SK-N-SH (cell line): ENCODE results near the gene C1orf159. TPM values are rescaled to one million over a fixed set of nuclear protein-coding genes. Genes with fewer than 3 reads are reported as not detected.

Experiments
- CTCF ChIA-PET: fragments of 300-600, 350-600 bp; formaldehyde crosslinking; extraction: SDS; loops from one replicate; lab custom pipeline; 2021; lab: Yijun Ruan, JAX
- POLR2A ChIA-PET: fragments of 350-600 bp; sonication (Branson Sonifier 250); formaldehyde crosslinking; extraction: SDS; loops from one replicate; lab custom pipeline; 2020; ENCODE audit warnings: antibody characterized with exemption, inconsistent platforms; lab: Yijun Ruan, JAX
- DNase-seq: peaks from one replicate; pipeline ENCODE4 v3.0.0; 2012
- H2AFZ ChIP-seq: fragments of 200-600 bp; sonication (generic); 2 replicates; pipeline ENCODE4 v1.8.1; 2016; ENCODE audit warnings: antibody characterized with exemption, mild to moderate bottlenecking, low read depth
- H3F3A ChIP-seq: fragments of 200-600 bp; sonication (generic); replicated peaks from 2 replicates; pipeline ENCODE3; 2016; ENCODE audit warnings: antibody characterized with exemption, mild to moderate bottlenecking; ENCODE audit not compliant: insufficient read depth
- H3K27ac ChIP-seq, 2 experiments: fragments of 200-500 bp in 1 of 2; fragments of 200-600 bp in 1 of 2; sonication (Bioruptor generic) in 1 of 2; sonication (generic), shearing (Covaris generic) in 1 of 2; 2 replicates each; pipeline versions ENCODE4 v1.5.1 to v1.6.1; 2014 to 2016; ENCODE audit warnings: low read depth in 2 of 2, inconsistent platforms in 1 of 2, low read length in 1 of 2, mild to moderate bottlenecking in 1 of 2, mixed read lengths in 1 of 2
- H3K27me3 ChIP-seq: fragments of 200-600 bp; sonication (generic), shearing (Covaris generic); 2 replicates; pipeline ENCODE4 v1.6.1; 2016; ENCODE audit warnings: mixed run types; ENCODE audit not compliant: insufficient read depth
- H3K36me3 ChIP-seq, 2 experiments: fragments of 200-500 bp in 1 of 2; fragments of 200-600 bp in 1 of 2; sonication (Bioruptor generic) in 1 of 2; sonication (generic) in 1 of 2; replicated peaks in 1 of 2; 2 replicates each; pipeline versions ENCODE3 to v1.5.1; 2014 to 2016; ENCODE audit warnings: low read length in 1 of 2, mild to moderate bottlenecking in 1 of 2; ENCODE audit not compliant: insufficient read depth in 2 of 2, control insufficient read depth in 1 of 2
- H3K4me1 ChIP-seq, 2 experiments: fragments of 200-500 bp in 1 of 2; fragments of 200-600 bp in 1 of 2; sonication (Bioruptor generic) in 1 of 2; sonication (generic), shearing (Covaris generic) in 1 of 2; 2 replicates each; pipeline versions ENCODE4 v1.5.1 to v1.6.1; 2014 to 2016; ENCODE audit warnings: low read depth in 1 of 2, low read length in 1 of 2, mixed run types in 1 of 2; ENCODE audit not compliant: insufficient read depth in 2 of 2, control insufficient read depth in 1 of 2
- H3K4me2 ChIP-seq: fragments of 200-600 bp; sonication (generic), shearing (Covaris generic); 2 replicates; pipeline ENCODE4 v1.6.1; 2017; ENCODE audit warnings: mixed run types
- H3K4me3 ChIP-seq, 2 experiments: fragments of 200-500 bp in 1 of 2; fragments of 200-600 bp in 1 of 2; sonication (Bioruptor generic) in 1 of 2; sonication (generic), shearing (Covaris generic) in 1 of 2; 2 replicates each; pipeline versions ENCODE4 v1.5.1 to v1.8.1; 2014 to 2016; ENCODE audit warnings: low read depth in 2 of 2, inconsistent platforms in 1 of 2, low read length in 1 of 2, mild to moderate bottlenecking in 1 of 2, mixed read lengths in 1 of 2, moderate library complexity in 1 of 2
- H3K79me2 ChIP-seq: fragments of 200-600 bp; sonication (generic); 2 replicates; pipeline ENCODE4 v1.8.1; 2017; ENCODE audit warnings: mild to moderate bottlenecking; ENCODE audit not compliant: insufficient read depth
- H3K9ac ChIP-seq: fragments of 200-600 bp; sonication (generic); 2 replicates; pipeline ENCODE4 v1.6.1; 2017; ENCODE audit warnings: mixed run types
- H3K9me2 ChIP-seq: fragments of 200-600 bp; sonication (generic); 2 replicates; pipeline ENCODE4 v1.6.1; 2017; ENCODE audit warnings: mixed run types
- H3K9me3 ChIP-seq: fragments of 200-600 bp; sonication (generic); 2 replicates; pipeline ENCODE4 v1.6.1; 2017; ENCODE audit warnings: mixed run types, mild to moderate bottlenecking, moderate library complexity
- H4K20me1 ChIP-seq: fragments of 200-600 bp; sonication (generic); 2 replicates; pipeline ENCODE4 v1.6.1; 2017; ENCODE audit warnings: mild to moderate bottlenecking, mixed run types; ENCODE audit not compliant: insufficient read depth
- CHD2 ChIP-seq: fragments of 150-350 bp; IDR thresholded peaks from 2 replicates; pipeline ENCODE4 v1.6.1; 2018; ENCODE audit warnings: low read length; ENCODE audit not compliant: partially characterized antibody
- ELF1 ChIP-seq: IDR thresholded peaks from 2 replicates; pipeline ENCODE4 v1.4.0; 2012
- FOXM1 ChIP-seq: IDR thresholded peaks from 2 replicates; pipeline ENCODE4 v1.4.0; 2012; ENCODE audit warnings: low read depth, mild to moderate bottlenecking
- GABPA ChIP-seq: IDR thresholded peaks from 2 replicates; pipeline ENCODE4 v1.4.0; 2012; ENCODE audit warnings: low read depth, mild to moderate bottlenecking
- MEF2A ChIP-seq: IDR thresholded peaks from 2 replicates; pipeline ENCODE4 v1.4.0; 2012; ENCODE audit warnings: low read depth, borderline replicate concordance
- TCF12 ChIP-seq: IDR thresholded peaks from 2 replicates; pipeline ENCODE4 v1.4.0; 2012
- WGBS: methylation state at CpG from one replicate; pipeline ENCODE4 v1.1.6; 2017; ENCODE audit warnings: low lambda C conversion rate; 5-methylcytosine and 5-hydroxymethylcytosine counted together
- polyA plus RNA-seq, 3 experiments: library from polyadenylated mRNA; depleted of rRNA; stranded (reverse); fragments of >200 nt; gene quantifications; 2 replicates each; pipeline ENCODE4 v1.2.3, GENCODE V29; 2012
- TF ChIP-seq, protein P1 (sequence below): IDR thresholded peaks from 2 replicates; pipeline ENCODE4 v1.4.0; 2012; ENCODE audit warnings: low read depth
- TF ChIP-seq, protein P2 (sequence below): fragments of 150-350 bp; IDR thresholded peaks from 2 replicates; pipeline ENCODE4 v1.6.1; 2017; ENCODE audit warnings: antibody characterized with exemption, low read length, low read depth, borderline replicate concordance

The C1orf159 gene
- polyA plus RNA-seq, 1 of the 3 experiments (the other 2 are of a cell fraction) = 10.2 TPM

- POLR2A ChIA-PET = no interaction called here
- CTCF ChIA-PET = interaction anchor here (1.1 kb wide), 1 partner anchor 21 kb away, joined by 3 read pairs; no protein-coding TSS in a partner anchor
- no peak overlapping the region for H3K4me3 ChIP-seq
- no peak overlapping the region for H3K27ac ChIP-seq
- H3F3A ChIP-seq = no peaks in the 10 kb centered on the region
- no peak overlapping the region for H3K9ac ChIP-seq
- H3K79me2 ChIP-seq = no peaks in the 10 kb centered on the region
- H3K27me3 ChIP-seq = no peaks in the 10 kb centered on the region
- H3K36me3 ChIP-seq = no peaks in the 10 kb centered on the region
- no peak for DNase-seq
- H3K4me1 ChIP-seq = no peaks in the 10 kb centered on the region
- no peak for TF ChIP-seq FOXM1
- TF ChIP-seq GABPA = no peak
- no peaks in the 10 kb centered on the region for H3K9me2 ChIP-seq
- H3K9me3 ChIP-seq = no peaks in the 10 kb centered on the region
- no peak overlapping the region for H2AFZ ChIP-seq
- no peak overlapping the region for H3K4me2 ChIP-seq
- no peaks in the 10 kb centered on the region for H4K20me1 ChIP-seq
- 82% methylated on average over 12 of the region's 20 CpGs for WGBS
These were observed 19.6 kb upstream of the C1orf159 start for GRCh38 chr1:1135339-1136136.

DNA sequence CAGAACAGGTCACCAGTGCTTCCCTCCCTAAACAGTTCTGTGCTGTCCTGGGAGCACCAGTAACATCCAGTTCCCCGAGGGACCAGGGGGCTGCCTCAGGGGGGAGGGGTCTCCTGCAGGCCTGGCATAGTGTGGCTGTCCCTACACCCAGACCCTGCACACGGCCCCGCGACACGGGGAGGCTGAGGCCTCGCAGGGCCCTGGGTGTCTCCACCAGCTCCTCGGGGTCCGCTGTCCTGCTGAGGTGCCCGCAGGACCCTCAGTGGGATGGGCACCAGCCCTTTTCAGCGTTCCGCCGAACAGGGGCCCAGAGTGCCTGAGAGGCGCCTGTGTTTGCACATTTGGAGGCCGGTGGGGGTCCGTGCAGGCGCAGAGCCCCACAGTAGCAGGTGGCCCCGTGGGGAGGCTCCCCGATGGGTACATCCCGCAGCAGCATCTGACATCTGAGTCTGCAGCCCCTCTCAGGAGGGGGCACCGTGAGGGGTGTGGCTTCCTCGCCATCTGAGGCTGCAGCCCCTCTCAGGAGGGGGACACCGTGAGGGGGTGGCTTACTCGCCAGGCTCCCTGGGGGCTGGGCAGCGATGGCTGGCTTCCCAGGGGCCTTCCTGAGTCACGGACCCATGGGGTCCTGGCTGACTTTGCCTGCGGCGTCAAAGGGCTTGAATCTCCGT, 18.5 kb upstream of the C1orf159 start:
- Histone ChIP-seq H3F3A (no peaks in the 10 kb centered on the region), H3K36me3 (no peaks in the 10 kb centered on the region), H4K20me1 (no peaks in the 10 kb centered on the region), H3K4me2 (no peak overlapping the region), H2AFZ (no peak overlapping the region), H3K9ac (no peak overlapping the region), H3K4me1 (no peaks in the 10 kb centered on the region), H3K9me3 (no peaks in the 10 kb centered on the region), H3K4me3 (no peak overlapping the region), H3K27me3 (no peaks in the 10 kb centered on the region), H3K79me2 (no peaks in the 10 kb centered on the region), H3K9me2 (no peaks in the 10 kb centered on the region), H3K27ac (no peak overlapping the region)
- DNase-seq = no peak
- WGBS = 81% methylated on average over 5 of the region's 28 CpGs
- ChIA-PET POLR2A (no interaction called here), CTCF (no interaction called here)
- TF ChIP-seq TCF12 (no peak), MEF2A (no peak), FOXM1 (no peak), ELF1 (no peak), CHD2 (no peak)
- TF ChIP-seq, protein P1, sequence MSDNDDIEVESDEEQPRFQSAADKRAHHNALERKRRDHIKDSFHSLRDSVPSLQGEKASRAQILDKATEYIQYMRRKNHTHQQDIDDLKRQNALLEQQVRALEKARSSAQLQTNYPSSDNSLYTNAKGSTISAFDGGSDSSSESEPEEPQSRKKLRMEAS = no peak
- TF ChIP-seq, protein P2, sequence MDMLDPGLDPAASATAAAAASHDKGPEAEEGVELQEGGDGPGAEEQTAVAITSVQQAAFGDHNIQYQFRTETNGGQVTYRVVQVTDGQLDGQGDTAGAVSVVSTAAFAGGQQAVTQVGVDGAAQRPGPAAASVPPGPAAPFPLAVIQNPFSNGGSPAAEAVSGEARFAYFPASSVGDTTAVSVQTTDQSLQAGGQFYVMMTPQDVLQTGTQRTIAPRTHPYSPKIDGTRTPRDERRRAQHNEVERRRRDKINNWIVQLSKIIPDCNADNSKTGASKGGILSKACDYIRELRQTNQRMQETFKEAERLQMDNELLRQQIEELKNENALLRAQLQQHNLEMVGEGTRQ = no peak
